GM11168 (cell line): Measurements from ENCODE around the gene HYI.

Experiments
- in situ Hi-C: fragments of 300-500 bp; cut with MboI; formaldehyde crosslinking; loops from one replicate; pipeline ENCODE4 v1.12.0; 2022; ENCODE audit warnings: low sequenced_read_pairs; ENCODE audit not compliant: unreplicated experiment

The HYI gene

GRCh38 chr1:43405219-43405875 lies 48.4 kb downstream of the HYI start:
- in situ Hi-C loops: no loop called here

DNA sequence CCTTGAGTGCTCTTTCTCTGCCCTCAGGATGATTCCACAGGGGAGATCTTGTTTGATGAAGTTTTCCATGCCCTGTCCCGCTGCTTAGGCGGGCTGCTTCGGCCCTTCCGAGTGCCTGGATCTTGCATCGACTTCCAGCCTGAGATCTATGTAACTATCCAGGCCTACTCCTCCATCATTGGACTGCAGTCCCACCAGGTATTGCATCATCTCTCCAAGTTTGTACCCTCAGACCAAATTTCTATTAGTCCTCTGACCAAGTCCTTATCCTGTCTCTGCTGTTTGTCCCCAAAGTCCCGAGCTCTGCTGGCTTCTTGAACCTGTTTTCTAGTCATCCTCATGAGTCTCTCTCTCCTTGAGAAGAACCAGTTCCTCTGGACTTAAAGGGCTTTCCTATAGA lies 49.4 kb downstream of the HYI start:
- in situ Hi-C loops: no loop called here

DNA sequence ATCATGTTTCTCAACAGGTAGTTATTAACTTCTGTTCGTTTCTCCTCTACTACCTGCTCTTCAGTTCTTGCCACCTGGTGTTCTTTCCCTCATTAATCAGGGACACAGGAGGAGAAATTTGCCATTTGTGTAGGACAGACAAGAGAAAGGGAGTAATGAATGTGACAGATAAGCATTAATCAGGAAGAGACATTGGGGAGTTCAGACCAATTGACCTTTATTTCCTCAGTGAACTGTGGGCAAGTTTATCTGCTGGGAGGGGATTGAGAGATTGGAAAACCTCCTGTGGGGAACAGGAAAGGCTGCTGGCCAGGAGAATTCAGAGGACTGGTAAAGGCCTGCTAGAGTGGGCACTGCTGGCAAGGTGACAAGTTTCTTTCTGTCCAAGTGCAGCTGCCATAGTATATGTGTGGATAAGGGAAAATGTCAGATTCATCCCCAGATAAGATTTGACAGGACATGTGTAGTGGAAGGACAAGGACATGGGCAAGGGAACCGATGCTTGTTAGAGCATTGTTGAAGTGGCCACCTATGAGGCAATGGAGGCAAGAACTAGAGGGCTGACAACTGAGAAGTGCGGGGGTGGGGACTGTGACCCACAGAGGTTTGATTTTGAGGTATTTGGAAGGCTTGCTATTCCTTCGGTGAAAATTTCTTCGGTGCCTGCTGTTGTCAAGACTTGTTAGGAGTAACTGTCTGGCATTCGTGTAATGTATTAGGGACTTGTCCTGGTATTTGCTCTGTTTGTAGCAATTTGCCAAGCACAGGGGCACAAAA lies 51.5 kb downstream of the HYI start:
- in situ Hi-C loops: no loop called here
